GM18867 (cell line): ENCODE measurements around the gene ETV4.

Experiments
- ATAC-seq: cut with Tn5 transposase; IDR thresholded peaks from one replicate; pipeline ENCODE4 v1.9.1; 2021; ENCODE audit warnings: mild to moderate bottlenecking, moderate library complexity; ENCODE audit not compliant: unreplicated experiment

Gene ETV4

DNA sequence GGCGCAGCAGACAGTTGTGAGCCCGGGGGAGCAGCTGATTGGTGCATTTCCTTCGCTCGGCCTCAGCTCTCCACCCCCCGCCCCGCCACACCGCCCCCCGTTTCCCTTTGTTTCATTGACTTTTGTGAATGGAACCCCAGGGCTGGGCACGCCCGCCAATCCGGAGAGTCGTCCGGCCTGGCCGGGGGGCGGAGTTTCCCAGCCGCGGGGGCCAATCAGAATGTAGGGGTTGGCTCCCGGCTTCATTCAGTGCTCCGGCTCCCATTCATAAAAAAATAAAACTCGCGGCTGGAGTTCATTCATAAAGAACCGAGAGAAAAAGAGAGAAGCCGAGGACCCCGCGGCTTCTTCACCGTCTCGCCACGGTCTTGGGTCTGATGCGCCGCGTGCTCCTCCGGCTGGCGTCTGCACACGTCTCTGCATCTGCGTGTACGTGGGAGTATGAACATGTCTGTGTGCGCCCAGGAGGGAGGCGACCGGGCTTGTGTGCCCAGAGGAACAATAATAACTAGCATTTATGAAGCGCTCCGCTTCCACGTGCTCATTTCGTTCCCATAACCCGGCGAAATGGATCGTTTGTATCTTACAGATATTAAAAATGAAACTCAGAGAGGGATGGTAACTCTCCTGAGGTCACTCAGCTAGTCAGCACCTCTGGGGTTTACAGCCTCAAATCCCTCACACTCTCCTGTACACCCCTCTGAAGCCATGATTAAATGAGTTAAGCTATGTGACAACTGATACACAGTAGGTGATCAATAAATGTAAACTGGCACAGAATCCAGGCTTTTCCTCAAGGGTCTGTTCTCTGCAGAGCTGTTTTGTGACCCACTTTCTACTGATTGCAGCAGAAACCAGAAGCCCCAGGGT lies at the start of gene ETV4:
Gene ETV4, minus strand, starts transcription at position 22 of the 870 bp plus-strand sequence. CDS start 723 bp downstream, outside the sequence.
- ATAC-seq, result peak; percentile 78

DNA sequence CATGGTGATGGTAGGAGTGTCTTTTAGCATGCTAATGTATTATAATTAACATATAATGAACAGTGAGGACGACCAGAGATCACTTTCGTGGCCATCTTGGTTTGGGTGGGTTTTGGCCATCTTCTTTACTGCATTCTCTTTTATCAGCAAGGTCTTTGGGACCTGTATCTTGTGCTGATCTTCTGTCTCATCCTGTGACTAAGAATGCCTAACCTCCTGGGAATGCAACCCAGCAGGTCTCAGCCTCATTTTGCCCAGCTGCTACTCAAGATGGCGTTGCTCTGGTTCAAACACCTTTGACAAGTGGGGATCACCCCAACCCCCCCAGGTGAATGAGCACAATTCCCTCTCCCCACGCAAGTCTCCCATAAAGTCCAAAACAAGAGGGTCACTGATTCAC lies 49.3 kb upstream of the ETV4 start:
- no peak for ATAC-seq

- ATAC-seq, result no peak
These were observed 45.8 kb upstream of the ETV4 start for GRCh38 chr17:43591779-43592562.

DNA sequence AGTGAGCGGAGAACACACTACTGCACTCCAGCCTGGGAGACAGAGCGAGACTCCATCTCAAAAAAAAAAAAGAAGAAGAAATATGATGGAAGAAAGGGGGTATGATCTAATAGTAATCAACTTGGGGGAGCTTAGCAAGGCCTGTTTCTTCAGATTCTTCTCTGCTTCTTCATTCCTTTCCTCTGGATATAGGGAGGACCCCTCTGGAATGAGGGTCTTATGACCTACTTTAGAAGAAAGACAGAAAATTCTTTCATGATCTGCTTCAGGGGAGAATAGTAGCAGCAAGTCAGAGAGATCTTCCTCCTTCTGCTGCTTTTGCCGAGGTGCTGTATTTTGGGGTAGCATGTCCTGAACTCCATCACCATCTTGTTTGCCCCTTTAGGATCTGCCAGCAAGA lies 44.9 kb upstream of the ETV4 start:
- no peak for ATAC-seq

DNA sequence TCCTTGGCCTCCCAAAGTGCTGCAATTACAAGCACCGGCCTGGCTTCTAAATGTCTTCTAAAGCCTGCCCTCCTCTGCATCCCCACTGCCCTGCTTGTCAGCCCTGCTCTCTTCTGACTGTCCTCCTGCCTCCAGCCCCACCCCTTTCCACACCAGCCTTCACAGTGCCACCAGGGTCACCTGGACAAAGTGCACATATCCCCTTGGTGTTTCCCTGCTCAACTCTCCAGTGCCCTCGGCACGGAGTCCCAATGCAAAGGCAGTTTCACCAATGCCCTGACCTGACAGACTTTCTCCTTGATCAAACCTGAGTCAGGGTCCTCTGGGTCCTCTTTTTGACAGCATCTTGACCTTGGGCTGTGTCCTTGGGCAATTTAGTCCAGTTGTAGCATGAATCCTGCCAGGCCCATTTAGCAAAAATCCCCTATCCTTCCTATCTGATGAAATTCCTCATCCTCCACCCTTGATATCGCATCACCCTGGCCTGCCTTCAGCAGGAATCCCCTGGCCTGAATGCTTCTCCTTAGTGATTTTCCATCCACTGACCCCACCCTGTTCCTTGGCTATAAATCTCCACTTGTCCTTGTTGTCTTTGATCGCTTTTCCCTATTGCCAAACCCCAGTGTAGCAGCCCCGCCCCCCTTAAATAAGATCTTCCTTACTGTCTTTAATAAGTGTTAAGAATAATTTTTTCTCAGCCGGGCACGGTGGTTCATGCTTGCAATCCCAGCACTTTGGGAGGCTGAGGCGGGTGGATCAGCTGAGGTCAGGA lies 42.7 kb upstream of the ETV4 start:
- ATAC-seq, result no peak

GRCh38 chr17:43588121-43588520 lies 42.0 kb upstream of the ETV4 start:
- no peak for ATAC-seq

GRCh38 chr17:43587647-43588046 lies 41.5 kb upstream of the ETV4 start:
- no peak for ATAC-seq

- ATAC-seq, result no peak
These were observed 38.5 kb upstream of the ETV4 start for GRCh38 chr17:43584666-43585102.

DNA sequence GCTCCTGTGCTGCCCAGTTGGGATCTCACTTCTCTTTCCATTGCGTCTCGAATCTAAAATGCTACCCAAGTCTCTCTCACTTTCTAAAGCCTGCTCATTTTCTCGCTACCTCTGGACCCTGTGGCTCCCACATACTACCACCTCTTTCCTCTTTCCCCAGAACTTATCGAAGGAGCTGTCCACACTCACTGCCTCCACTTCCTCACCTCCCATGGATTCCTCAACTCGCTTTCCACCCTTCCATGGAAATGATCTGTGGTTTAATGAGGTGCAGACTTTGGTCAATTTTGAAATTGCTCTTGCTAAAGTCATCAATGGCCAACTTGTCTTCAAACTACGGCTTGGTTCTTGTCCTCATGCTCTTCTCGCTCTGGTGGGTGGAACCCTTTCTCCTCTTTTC lies 37.2 kb upstream of the ETV4 start:
- ATAC-seq, result no peak

GRCh38 chr17:43581613-43582012 lies 35.5 kb upstream of the ETV4 start:
- no peak for ATAC-seq

DNA sequence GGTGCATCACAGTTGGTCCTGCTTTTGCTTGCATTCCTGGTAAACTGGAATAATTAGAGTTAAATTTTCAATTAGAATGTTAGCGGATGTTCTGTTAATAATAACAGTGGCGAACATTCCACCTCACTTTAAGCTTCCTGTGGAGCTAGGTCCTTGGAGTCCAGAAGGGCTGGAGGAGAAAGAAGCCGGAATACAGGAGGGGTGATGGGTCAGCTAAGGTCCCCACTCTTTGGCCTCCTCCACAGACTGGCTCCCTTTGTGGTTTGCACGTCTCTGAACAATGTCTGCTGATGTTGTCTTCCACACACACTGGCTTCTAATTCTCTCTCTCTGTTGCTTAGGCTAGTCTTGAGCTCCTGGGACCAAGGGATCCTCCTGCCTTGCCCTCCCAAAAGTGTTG lies 35.0 kb upstream of the ETV4 start:
- ATAC-seq, result no peak

- ATAC-seq, result no peak
These were observed 33.5 kb upstream of the ETV4 start for GRCh38 chr17:43579566-43580140.

DNA sequence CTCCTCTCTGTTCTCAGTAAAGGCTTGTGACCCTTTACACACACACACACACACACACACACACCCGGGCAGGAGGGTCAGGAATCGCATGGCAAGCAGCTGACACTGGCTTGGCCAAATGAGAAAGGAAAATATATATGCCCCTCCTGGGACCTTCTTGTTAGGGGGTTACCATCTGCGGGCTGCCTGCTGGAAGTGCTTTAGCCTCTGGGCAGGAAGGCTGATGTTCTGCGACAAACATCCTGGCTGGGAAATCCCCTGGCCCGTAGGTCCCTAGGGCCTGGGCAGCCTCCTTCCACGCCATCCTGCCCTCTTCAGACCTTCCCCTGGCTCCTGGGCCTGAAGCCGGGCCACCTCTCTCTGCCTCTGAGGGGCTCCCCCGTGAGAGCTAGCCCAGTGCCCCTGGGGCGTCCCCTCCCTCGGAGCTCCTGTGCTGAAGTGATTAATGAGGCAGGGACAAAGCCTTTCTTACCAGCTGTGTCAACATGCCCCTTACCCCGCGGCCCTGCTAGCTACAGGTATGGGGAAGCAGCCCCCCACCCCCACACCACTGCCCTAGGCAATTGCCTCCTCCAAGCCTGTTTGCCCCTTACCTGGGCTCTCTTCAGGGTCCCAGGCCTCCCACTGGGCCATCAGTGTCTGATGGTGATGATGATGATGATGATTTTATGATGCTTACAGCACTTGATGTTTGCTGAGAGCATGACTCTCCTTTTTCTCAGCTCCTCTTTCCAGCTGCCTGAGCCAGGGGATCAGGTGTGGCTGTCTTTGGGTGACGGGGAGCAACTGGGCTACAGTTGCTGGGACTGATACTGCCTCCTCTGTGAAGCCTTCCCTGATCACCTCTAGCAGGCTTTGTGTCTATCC lies 32.8 kb upstream of the ETV4 start:
- no peak for ATAC-seq

- ATAC-seq, result no peak
These were observed 32.2 kb upstream of the ETV4 start for GRCh38 chr17:43578404-43578698.

GRCh38 chr17:43577664-43578403 lies 31.7 kb upstream of the ETV4 start:
- ATAC-seq, result no peak

- ATAC-seq, result no peak
These were observed 30.6 kb upstream of the ETV4 start for GRCh38 chr17:43576563-43577229.

GRCh38 chr17:43574896-43575525 lies 28.9 kb upstream of the ETV4 start:
- ATAC-seq, result no peak

- ATAC-seq, result no peak
These were observed 28.2 kb upstream of the ETV4 start for GRCh38 chr17:43574348-43574747.
